Activated CD8-positive, alpha-beta memory T cell treated with anti-CD3 and anti-CD28 coated beads for 36 hours (primary cell): Measurements from ENCODE around the gene CDX2. TPM values are rescaled to one million over a fixed set of nuclear protein-coding genes. Genes with fewer than 3 reads are reported as not detected.

Experiments used
- CTCF ChIA-PET: fragments of 350-600 bp; sonication (Branson Sonifier 250); formaldehyde crosslinking; loops from one replicate; lab custom pipeline; 2021; ENCODE audit warnings: antibody characterized with exemption; lab: Charles Lee
- POLR2A ChIA-PET: fragments of 350-600 bp; sonication (Branson Sonifier 250); formaldehyde crosslinking; loops from one replicate; lab custom pipeline; 2021; ENCODE audit warnings: antibody characterized with exemption; lab: Charles Lee
- total RNA-seq, 2 experiments: library from RNA; stranded (reverse); gene quantifications; one replicate each; pipeline ENCODE4 v1.2.3, GENCODE V29; 2021

The CDX2 gene
- total RNA-seq, 2 experiments from 2014 or later: not detected

GRCh38 chr13:27923794-27924528 is 45.2 kb downstream of the CDX2 start:
- ChIA-PET CTCF (interaction anchor here (1.1 kb wide), 1 partner anchor 30 kb away, joined by 4 read pairs; no protein-coding TSS in a partner anchor), POLR2A (no interaction called here)

GRCh38 chr13:27922883-27923612 is 46.1 kb downstream of the CDX2 start:
- ChIA-PET CTCF (no interaction called here), POLR2A (no interaction called here)

- ChIA-PET CTCF (no interaction called here), POLR2A (no interaction called here)
Observed at GRCh38 chr13:27921961-27922882, 46.9 kb downstream of the CDX2 start.

GRCh38 chr13:27921421-27921960 is 47.6 kb downstream of the CDX2 start:
- ChIA-PET POLR2A (no interaction called here), CTCF (no interaction called here)

GRCh38 chr13:27920677-27921420 is 48.3 kb downstream of the CDX2 start:
- ChIA-PET CTCF (interaction anchor here (1.2 kb wide), 1 partner anchor 91 kb away, joined by 4 read pairs; no protein-coding TSS in a partner anchor), POLR2A (no interaction called here)

- ChIA-PET CTCF (interaction anchor here (1.2 kb wide), 2 partner anchors 34 to 90 kb away, joined by 4 read pairs; no protein-coding TSS in a partner anchor), POLR2A (no interaction called here)
Observed at GRCh38 chr13:27919934-27920676, 49.0 kb downstream of the CDX2 start, which contains the start of gene PDX1. Gene PDX1, plus strand, starts transcription at chr13:27920000. Its CDS starts 139 bp downstream, at chr13:27920139.

GRCh38 chr13:27919659-27919933 is 49.5 kb downstream of the CDX2 start:
- ChIA-PET POLR2A (no interaction called here), CTCF (interaction anchor here (1.2 kb wide), 1 partner anchor 34 kb away, joined by 4 read pairs; no protein-coding TSS in a partner anchor)

- ChIA-PET CTCF (interaction anchor here (1.2 kb wide), 1 partner anchor 35 kb away, joined by 4 read pairs; no protein-coding TSS in a partner anchor), POLR2A (no interaction called here)
Observed at GRCh38 chr13:27918918-27919658, 50.0 kb downstream of the CDX2 start.

- ChIA-PET POLR2A (no interaction called here), CTCF (no interaction called here)
Observed at GRCh38 chr13:27918041-27918917, 50.8 kb downstream of the CDX2 start.

GRCh38 chr13:27917121-27917947 is 51.8 kb downstream of the CDX2 start:
- POLR2A ChIA-PET: no interaction called here
- CTCF ChIA-PET: no interaction called here

- CTCF ChIA-PET: interaction anchor here (1.0 kb wide), 1 partner anchor 86 kb away, joined by 3 read pairs; no protein-coding TSS in a partner anchor
- POLR2A ChIA-PET: no interaction called here
Observed at GRCh38 chr13:27915301-27916207, 53.6 kb downstream of the CDX2 start.

GRCh38 chr13:27913160-27913559 is 56.0 kb downstream of the CDX2 start:
- ChIA-PET CTCF (no interaction called here), POLR2A (no interaction called here)

- POLR2A ChIA-PET: no interaction called here
- CTCF ChIA-PET: no interaction called here
Observed at GRCh38 chr13:27911521-27911920, 57.6 kb downstream of the CDX2 start.
